CD4-positive, alpha-beta T cell treated with Interleukin-6 for 4 hours (primary cell): ENCODE results near the gene TGFBR2.
A peak's percentile ranks its signal among the peaks of the same experiment; 100 is the strongest.

Experiments
- DNase-seq: peaks from one replicate; pipeline ENCODE4 v3.0.0-alpha.2; 2020; ENCODE audit warnings: mixed read lengths

Gene TGFBR2

GRCh38 chr3:30604093-30604492 is 2.3 kb upstream of the TGFBR2 start:
- no peak for DNase-seq

GRCh38 chr3:30604558-30604957 is 1.8 kb upstream of the TGFBR2 start:
- DNase-seq: no peak

GRCh38 chr3:30605005-30605404 is 1.4 kb upstream of the TGFBR2 start:
- DNase-seq: no peak

- DNase-seq: no peak
These were observed 598 bp upstream of the TGFBR2 start for GRCh38 chr3:30605706-30606300.

GRCh38 chr3:30607032-30607833 is 832 bp downstream of the TGFBR2 start:
- peak; percentile 76 for DNase-seq

GRCh38 chr3:30608598-30608947 is 2.2 kb downstream of the TGFBR2 start:
- no peak for DNase-seq

GRCh38 chr3:30609930-30610701 is 3.7 kb downstream of the TGFBR2 start:
- DNase-seq: no peak

- peak; percentile 32 for DNase-seq
These were observed 4.4 kb downstream of the TGFBR2 start for GRCh38 chr3:30610702-30611368.

GRCh38 chr3:30611613-30612436 is 5.4 kb downstream of the TGFBR2 start:
- DNase-seq: no peak

- DNase-seq: no peak
These were observed 6.2 kb downstream of the TGFBR2 start for GRCh38 chr3:30612437-30613132.

GRCh38 chr3:30613133-30613825 is 6.9 kb downstream of the TGFBR2 start:
- no peak for DNase-seq

- no peak for DNase-seq
These were observed 8.0 kb downstream of the TGFBR2 start for GRCh38 chr3:30614373-30614772.

GRCh38 chr3:30614943-30615342 is 8.5 kb downstream of the TGFBR2 start:
- no peak for DNase-seq

GRCh38 chr3:30615615-30616346 is 9.4 kb downstream of the TGFBR2 start:
- DNase-seq: no peak

- DNase-seq: no peak
These were observed 10.1 kb downstream of the TGFBR2 start for GRCh38 chr3:30616347-30617027.

GRCh38 chr3:30617069-30617468 is 10.7 kb downstream of the TGFBR2 start:
- no peak for DNase-seq

GRCh38 chr3:30617653-30618052 is 11.3 kb downstream of the TGFBR2 start:
- DNase-seq: no peak

- no peak for DNase-seq
These were observed 12.1 kb downstream of the TGFBR2 start for GRCh38 chr3:30618526-30618925.

GRCh38 chr3:30619318-30619717 is 12.9 kb downstream of the TGFBR2 start:
- DNase-seq: no peak
